GM23338 (cell line): Measurements from ENCODE around the gene UHRF2.

ENCODE experiments used
- CREB1 ChIP-seq: fragments of 250-450 bp; sonication (Bioruptor Pico); IDR thresholded peaks from 2 replicates; pipeline ENCODE4 v1.5.0; 2020; ENCODE audit warnings: low read depth, mild to moderate bottlenecking, moderate library complexity
- CTCF ChIP-seq, 2 experiments: fragments of 200-600 bp in 1 of 2; sonication (generic) in 1 of 2; conservative IDR thresholded peaks; 2 replicates each; pipeline versions ENCODE4 v1.5.1 to v1.6.1; 2016 to 2017; ENCODE audit warnings: antibody characterized with exemption in 2 of 2, low read depth in 2 of 2, mild to moderate bottlenecking in 2 of 2, moderate library complexity in 1 of 2
- ETS1 ChIP-seq: IDR thresholded peaks from 2 replicates; pipeline ENCODE4 v1.6.1; 2016; ENCODE audit warnings: antibody characterized with exemption
- EZH2 ChIP-seq: fragments of 200-600 bp; sonication (generic); IDR thresholded peaks from one replicate; pipeline ENCODE4 v1.8.0; 2017; ENCODE audit warnings: antibody characterized with exemption, mild to moderate bottlenecking, low read depth; ENCODE audit not compliant: unreplicated experiment
- EZH2phosphoT487 ChIP-seq: fragments of 200-600 bp; sonication (generic); IDR thresholded peaks from one replicate; pipeline ENCODE4 v1.8.1; 2018; ENCODE audit warnings: antibody characterized with exemption; ENCODE audit not compliant: unreplicated experiment
- JUNB ChIP-seq: IDR thresholded peaks from one replicate; pipeline ENCODE4 v1.6.1; 2016; ENCODE audit warnings: antibody characterized with exemption; ENCODE audit not compliant: unreplicated experiment
- POLR2AphosphoS5 ChIP-seq: IDR thresholded peaks from 2 replicates; pipeline ENCODE4 v1.6.1; 2016; ENCODE audit warnings: antibody characterized with exemption, low read depth
- REST ChIP-seq: IDR thresholded peaks from one replicate; pipeline ENCODE4 v1.6.1; 2018; ENCODE audit warnings: antibody characterized with exemption; ENCODE audit not compliant: unreplicated experiment
- STAT1 ChIP-seq: IDR thresholded peaks from one replicate; pipeline ENCODE4 v1.6.1; 2016; ENCODE audit warnings: antibody characterized with exemption; ENCODE audit not compliant: unreplicated experiment
- ZNF114 ChIP-seq: fragments of 250-450 bp; sonication (Bioruptor Pico); IDR thresholded peaks from 2 replicates; pipeline ENCODE4 v1.5.0; 2020; ENCODE audit warnings: mild to moderate bottlenecking, moderate library complexity
- ZNF331 ChIP-seq: fragments of 250-450 bp; sonication (Bioruptor Pico); IDR thresholded peaks from 2 replicates; pipeline ENCODE4 v1.5.0; 2020; ENCODE audit warnings: low read depth, mild to moderate bottlenecking, moderate library complexity

GRCh38 chr9:6449645-6450044, 36.6 kb downstream of the UHRF2 start:
- TF ChIP-seq CREB1 (no peak), POLR2AphosphoS5 (no peak), CTCF (conservative IDR thresholded peaks at IDR 0.05; ENCODE audit: low read depth in 2 of 2) (no peak), STAT1 (no peak), EZH2 (no peak), ETS1 (no peak), REST (no peak), ZNF331 (CRISPR knock-in tag) (no peak), EZH2phosphoT487 (no peak), JUNB (no peak), ZNF114 (CRISPR knock-in tag) (no peak)
